GM06990 (cell line): Measurements from ENCODE around the gene N4BP2.

ENCODE experiments used
- DNase-seq: peaks from one replicate; pipeline ENCODE4 v3.0.0-alpha.2; 2011; ENCODE audit not compliant: insufficient read length; ENCODE audit errors: extremely low read depth
- H3K27me3 ChIP-seq: replicated peaks from 2 replicates; pipeline ENCODE4 v1.6.0; 2011; ENCODE audit warnings: low read length; ENCODE audit not compliant: control insufficient read depth, insufficient read depth
- H3K36me3 ChIP-seq: 2 replicates; pipeline ENCODE4 v1.5.1; 2011; ENCODE audit warnings: low read length; ENCODE audit not compliant: control insufficient read depth, insufficient read depth
- H3K4me3 ChIP-seq: replicated peaks from 2 replicates; pipeline ENCODE4 v1.5.1; 2011; ENCODE audit warnings: low read depth, mild to moderate bottlenecking, control low read depth, low read length
- TF ChIP-seq, protein P1 (sequence below): IDR thresholded peaks from 2 replicates; pipeline ENCODE4 v1.5.1; 2011; ENCODE audit warnings: low read length, control low read depth, mild to moderate bottlenecking, inconsistent platforms; ENCODE audit not compliant: insufficient read depth, poor library complexity, severe bottlenecking

N4BP2 gene

DNA sequence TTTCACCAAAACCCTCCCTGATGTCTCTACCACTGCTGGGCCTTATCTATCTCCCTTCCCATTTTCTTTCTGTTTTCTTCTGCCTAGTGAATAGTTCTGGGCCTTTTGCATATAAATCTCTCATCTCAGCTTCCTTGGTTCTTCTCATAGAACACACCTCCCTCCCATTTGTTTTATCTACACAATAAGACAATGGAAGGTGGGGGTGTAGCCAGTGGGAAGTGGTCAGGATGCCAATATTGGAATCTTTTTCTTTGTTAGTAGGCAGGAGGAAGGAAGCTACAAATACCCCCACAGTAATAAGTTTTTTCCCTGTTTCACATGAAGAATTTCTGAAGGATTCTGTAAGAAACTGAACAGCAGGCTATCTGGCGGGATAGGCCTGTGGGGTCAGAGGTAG lies 109.3 kb downstream of the N4BP2 start:
- Histone ChIP-seq H3K27me3 (no peaks in the 10 kb centered on the region), H3K36me3 (no peaks in the 10 kb centered on the region), H3K4me3 (no peak overlapping the region)
- TF ChIP-seq, protein P1, sequence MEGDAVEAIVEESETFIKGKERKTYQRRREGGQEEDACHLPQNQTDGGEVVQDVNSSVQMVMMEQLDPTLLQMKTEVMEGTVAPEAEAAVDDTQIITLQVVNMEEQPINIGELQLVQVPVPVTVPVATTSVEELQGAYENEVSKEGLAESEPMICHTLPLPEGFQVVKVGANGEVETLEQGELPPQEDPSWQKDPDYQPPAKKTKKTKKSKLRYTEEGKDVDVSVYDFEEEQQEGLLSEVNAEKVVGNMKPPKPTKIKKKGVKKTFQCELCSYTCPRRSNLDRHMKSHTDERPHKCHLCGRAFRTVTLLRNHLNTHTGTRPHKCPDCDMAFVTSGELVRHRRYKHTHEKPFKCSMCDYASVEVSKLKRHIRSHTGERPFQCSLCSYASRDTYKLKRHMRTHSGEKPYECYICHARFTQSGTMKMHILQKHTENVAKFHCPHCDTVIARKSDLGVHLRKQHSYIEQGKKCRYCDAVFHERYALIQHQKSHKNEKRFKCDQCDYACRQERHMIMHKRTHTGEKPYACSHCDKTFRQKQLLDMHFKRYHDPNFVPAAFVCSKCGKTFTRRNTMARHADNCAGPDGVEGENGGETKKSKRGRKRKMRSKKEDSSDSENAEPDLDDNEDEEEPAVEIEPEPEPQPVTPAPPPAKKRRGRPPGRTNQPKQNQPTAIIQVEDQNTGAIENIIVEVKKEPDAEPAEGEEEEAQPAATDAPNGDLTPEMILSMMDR, result no peak
- DNase-seq, result no peak

DNA sequence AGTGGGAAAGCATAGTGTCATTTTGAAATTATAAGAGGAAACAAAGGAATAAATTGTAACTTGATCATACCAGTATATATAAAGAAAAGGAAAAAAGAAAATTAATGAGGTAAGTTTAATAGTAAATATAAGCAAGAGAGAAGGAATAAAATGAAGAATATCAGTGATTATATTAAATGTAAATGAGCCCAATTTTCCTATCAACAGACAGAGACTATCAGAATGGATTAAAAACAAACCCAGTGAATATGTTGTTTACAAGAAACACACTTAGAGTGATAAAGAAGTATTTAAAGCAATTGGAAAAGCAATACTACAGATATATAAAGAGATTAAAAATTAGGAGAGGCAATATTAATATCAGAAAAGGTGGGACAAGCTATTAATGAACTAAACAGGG lies 111.4 kb downstream of the N4BP2 start:
- no peak overlapping the region for H3K4me3 ChIP-seq
- H3K27me3 ChIP-seq, result no peaks in the 10 kb centered on the region
- no peaks in the 10 kb centered on the region for H3K36me3 ChIP-seq
- no peak for DNase-seq
- TF ChIP-seq, protein P1, result no peak

DNA sequence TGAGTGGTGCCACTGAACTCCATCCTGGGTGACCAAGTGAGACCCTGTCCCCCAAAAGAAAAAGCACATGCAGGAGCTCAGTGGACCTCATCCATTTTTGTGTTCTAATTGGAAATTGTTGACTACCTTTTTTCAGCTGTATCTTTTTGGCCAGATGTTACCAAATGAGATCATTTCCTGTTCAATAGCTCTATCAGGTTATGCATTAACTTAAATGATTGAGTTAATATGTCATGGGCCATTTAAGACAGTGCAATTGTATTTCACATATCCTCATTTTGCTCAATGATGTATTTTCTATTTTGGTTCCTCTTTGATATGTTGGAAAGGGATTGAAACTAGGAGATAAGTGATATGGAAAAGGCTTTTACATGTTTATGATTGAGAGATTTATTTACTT lies 113.9 kb downstream of the N4BP2 start:
- H3K4me3 ChIP-seq, result no peak overlapping the region
- H3K36me3 ChIP-seq, result no peaks in the 10 kb centered on the region
- H3K27me3 ChIP-seq, result no peaks in the 10 kb centered on the region
- TF ChIP-seq, protein P1, result no peak
- DNase-seq, result no peak

DNA sequence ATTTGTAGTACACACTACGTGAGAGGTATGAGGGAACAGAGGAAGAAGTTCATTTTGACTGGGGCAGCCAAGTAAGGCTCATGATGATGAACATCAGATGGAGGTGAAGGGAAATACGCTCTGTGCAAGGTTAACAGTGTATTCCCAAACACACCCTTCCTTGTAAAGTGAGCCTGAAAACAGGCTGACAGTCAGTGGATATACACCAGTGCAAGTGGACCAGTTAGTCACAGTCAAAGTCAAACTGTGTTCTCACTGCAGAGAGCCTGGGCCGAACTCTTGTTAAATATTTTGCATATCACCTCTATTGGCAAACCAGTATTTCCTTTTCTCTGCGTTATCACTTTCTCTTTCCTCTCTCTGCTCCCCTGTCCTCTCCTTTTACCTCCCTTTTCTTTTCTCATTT lies 116.8 kb downstream of the N4BP2 start:
- no peaks in the 10 kb centered on the region for H3K27me3 ChIP-seq
- no peak for DNase-seq
- TF ChIP-seq, protein P1, result no peak
- H3K36me3 ChIP-seq, result no peaks in the 10 kb centered on the region
- no peak overlapping the region for H3K4me3 ChIP-seq

DNA sequence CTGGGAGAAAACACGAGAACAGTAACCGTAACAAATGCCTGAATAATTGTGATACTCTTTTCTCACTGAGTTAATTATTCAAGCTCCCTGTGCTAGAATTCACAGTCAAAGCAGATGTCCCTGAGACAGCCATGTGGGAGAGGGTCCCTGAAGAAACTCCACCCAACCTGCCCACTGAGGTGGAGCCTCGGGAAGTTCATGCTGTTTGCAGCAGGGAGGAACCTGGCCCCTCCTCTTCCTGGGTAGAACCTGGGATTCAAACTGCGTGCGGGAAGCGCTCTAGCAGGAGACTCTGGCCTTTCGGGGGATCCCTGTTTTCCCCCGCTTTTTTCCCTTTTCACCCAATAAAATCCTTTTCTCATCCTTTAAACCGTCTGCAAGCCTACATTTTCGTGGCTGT lies 120.0 kb downstream of the N4BP2 start:
- no peak for DNase-seq
- no peaks in the 10 kb centered on the region for H3K27me3 ChIP-seq
- H3K36me3 ChIP-seq, result no peaks in the 10 kb centered on the region
- TF ChIP-seq, protein P1, result no peak
- H3K4me3 ChIP-seq, result no peak overlapping the region

DNA sequence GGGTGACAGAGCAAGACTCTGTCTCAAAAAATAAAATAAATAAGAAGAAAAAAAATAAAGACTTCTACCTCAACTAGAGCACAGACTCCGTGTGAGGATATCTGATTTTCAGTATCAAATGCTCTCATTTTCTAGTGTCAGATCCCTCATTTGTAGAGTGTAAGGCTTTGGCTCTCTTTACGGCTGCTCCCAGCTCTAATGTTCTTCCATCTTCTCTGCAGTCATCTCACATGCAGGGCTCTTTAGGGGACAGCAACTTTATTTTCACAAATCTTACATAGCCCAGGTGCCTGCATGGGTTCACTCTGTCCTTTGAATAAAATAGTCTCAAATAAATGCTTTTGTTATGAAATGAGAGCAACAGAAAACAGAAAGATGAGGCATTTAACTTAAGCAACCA lies 120.9 kb downstream of the N4BP2 start:
- DNase-seq, result no peak
- Histone ChIP-seq H3K27me3 (no peaks in the 10 kb centered on the region), H3K4me3 (no peak overlapping the region), H3K36me3 (no peaks in the 10 kb centered on the region)
- TF ChIP-seq, protein P1, result no peak
